HG02884 (cell line): ENCODE data around the gene ERLEC1.
"Not testable (repeated sequence)": the region's sequence is repeated elsewhere in the genome, so short reads cannot be mapped to it uniquely, and the experiment has no call there.

Experiments
- ATAC-seq: cut with Tn5 transposase; IDR thresholded peaks from one replicate; pipeline ENCODE4 v1.9.1; 2021; ENCODE audit warnings: mild to moderate bottlenecking, moderate library complexity; ENCODE audit not compliant: unreplicated experiment

Gene ERLEC1

GRCh38 chr2:53786705-53787613 is at the start of gene ERLEC1, which contains the start of gene ASB3:
Gene ERLEC1 (plus strand): TSS chr2:53787044. CDS start chr2:53787211, 167 bp downstream.
Gene ASB3 (minus strand): TSS chr2:53786953. CDS start chr2:53765572, 21,381 bp downstream.
- ATAC-seq = peak; percentile 91

GRCh38 chr2:53737091-53737490 is 49.8 kb upstream of the ERLEC1 start:
- ATAC-seq = no peak

- no peak for ATAC-seq
Measured at GRCh38 chr2:53739032-53739431, 47.8 kb upstream of the ERLEC1 start.

- ATAC-seq = no peak
Measured at GRCh38 chr2:53740170-53740569, 46.7 kb upstream of the ERLEC1 start.

- no peak for ATAC-seq
Measured at GRCh38 chr2:53744395-53745065, 42.3 kb upstream of the ERLEC1 start.

GRCh38 chr2:53750041-53750768 is 36.6 kb upstream of the ERLEC1 start:
- ATAC-seq = no peak

- ATAC-seq = peak; percentile 96
Measured at GRCh38 chr2:53751728-53752127, 35.1 kb upstream of the ERLEC1 start.

- no peak for ATAC-seq
Measured at GRCh38 chr2:53752385-53752784, 34.5 kb upstream of the ERLEC1 start.

- no peak for ATAC-seq
Measured at GRCh38 chr2:53753041-53753440, 33.8 kb upstream of the ERLEC1 start.

GRCh38 chr2:53755121-53755520 is 31.7 kb upstream of the ERLEC1 start:
- no peak for ATAC-seq

GRCh38 chr2:53756644-53757043 is 30.2 kb upstream of the ERLEC1 start:
- no peak for ATAC-seq

- ATAC-seq = not testable (repeated sequence)
Measured at GRCh38 chr2:53757206-53757605, 29.6 kb upstream of the ERLEC1 start.

GRCh38 chr2:53765767-53766166 is 21.1 kb upstream of the ERLEC1 start:
- ATAC-seq = no peak

- ATAC-seq = peak; percentile 86
Measured at GRCh38 chr2:53767405-53768241, 19.2 kb upstream of the ERLEC1 start, which contains the start of gene CHAC2. Gene CHAC2 (plus strand): TSS chr2:53767804. CDS start chr2:53767887, 83 bp downstream.

- peak; percentile 43 for ATAC-seq
Measured at GRCh38 chr2:53768242-53768542, 18.7 kb upstream of the ERLEC1 start.

- no peak for ATAC-seq
Measured at GRCh38 chr2:53769318-53769945, 17.4 kb upstream of the ERLEC1 start.

- no peak for ATAC-seq
Measured at GRCh38 chr2:53770264-53770663, 16.6 kb upstream of the ERLEC1 start.

GRCh38 chr2:53777134-53777533 is 9.7 kb upstream of the ERLEC1 start:
- ATAC-seq = no peak

GRCh38 chr2:53778536-53779162 is 8.2 kb upstream of the ERLEC1 start:
- no peak for ATAC-seq

GRCh38 chr2:53780056-53780455 is 6.8 kb upstream of the ERLEC1 start:
- ATAC-seq = no peak
